Fibroblast of mammary gland (primary cell): Measurements from ENCODE around the gene KIF25.
"Not testable (repeated sequence)": the region's sequence is repeated elsewhere in the genome, so short reads cannot be mapped to it uniquely, and the experiment has no call there.

ENCODE experiments used
- DNase-seq: peaks from one replicate; pipeline ENCODE4 v3.0.0-alpha.2; 2010; ENCODE audit warnings: low read depth
- H3K4me3 ChIP-seq: 2 replicates; pipeline ENCODE4 v1.5.1; 2011; ENCODE audit warnings: low read depth, mild to moderate bottlenecking, low read length, moderate library complexity; ENCODE audit not compliant: control insufficient read depth
- TF ChIP-seq, protein P1 (sequence below): conservative IDR thresholded peaks from 2 replicates; pipeline ENCODE4 v1.5.1; 2011; ENCODE audit warnings: low read depth, low read length, inconsistent platforms; ENCODE audit not compliant: control insufficient read depth, insufficient read depth

KIF25 gene

DNA sequence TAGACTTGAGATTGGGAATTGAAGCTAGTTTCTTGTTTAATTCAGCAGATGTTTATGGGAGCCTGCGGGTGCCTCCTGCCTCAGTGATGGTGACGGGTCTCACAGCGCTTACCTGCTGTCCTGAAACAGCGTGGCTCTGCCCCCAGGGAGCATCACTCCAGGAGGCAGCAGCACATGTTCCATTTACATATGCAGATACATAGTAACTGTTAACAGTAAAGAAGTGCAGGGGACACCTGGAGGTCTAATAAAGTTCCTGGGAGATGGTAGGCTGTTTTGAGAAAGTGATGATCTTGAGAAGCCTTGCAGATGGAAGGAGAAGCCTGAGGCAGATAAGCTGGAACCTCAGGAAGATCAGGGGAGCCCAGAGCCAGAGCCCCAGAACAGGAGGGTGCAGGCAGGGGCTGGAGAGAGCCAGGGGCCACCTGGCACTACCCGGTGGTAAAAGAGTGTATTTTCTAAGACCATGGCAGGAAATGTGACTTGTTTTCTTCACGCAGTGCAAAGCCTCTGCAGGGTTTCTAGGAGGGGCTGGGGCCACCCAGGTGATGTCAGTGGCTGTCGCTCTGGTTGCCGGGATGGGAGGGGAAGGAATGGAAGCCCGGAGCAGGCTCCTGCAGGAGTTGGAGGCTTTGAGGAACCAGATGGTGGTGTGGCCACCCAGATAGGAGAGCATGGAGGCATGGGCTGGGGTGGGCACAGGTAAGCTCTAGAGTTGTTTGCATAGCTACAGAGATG lies 24.2 kb upstream of the KIF25 start:
- TF ChIP-seq, protein P1, sequence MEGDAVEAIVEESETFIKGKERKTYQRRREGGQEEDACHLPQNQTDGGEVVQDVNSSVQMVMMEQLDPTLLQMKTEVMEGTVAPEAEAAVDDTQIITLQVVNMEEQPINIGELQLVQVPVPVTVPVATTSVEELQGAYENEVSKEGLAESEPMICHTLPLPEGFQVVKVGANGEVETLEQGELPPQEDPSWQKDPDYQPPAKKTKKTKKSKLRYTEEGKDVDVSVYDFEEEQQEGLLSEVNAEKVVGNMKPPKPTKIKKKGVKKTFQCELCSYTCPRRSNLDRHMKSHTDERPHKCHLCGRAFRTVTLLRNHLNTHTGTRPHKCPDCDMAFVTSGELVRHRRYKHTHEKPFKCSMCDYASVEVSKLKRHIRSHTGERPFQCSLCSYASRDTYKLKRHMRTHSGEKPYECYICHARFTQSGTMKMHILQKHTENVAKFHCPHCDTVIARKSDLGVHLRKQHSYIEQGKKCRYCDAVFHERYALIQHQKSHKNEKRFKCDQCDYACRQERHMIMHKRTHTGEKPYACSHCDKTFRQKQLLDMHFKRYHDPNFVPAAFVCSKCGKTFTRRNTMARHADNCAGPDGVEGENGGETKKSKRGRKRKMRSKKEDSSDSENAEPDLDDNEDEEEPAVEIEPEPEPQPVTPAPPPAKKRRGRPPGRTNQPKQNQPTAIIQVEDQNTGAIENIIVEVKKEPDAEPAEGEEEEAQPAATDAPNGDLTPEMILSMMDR = no peak
- H3K4me3 ChIP-seq = no peak overlapping the region
- DNase-seq = no peak

DNA sequence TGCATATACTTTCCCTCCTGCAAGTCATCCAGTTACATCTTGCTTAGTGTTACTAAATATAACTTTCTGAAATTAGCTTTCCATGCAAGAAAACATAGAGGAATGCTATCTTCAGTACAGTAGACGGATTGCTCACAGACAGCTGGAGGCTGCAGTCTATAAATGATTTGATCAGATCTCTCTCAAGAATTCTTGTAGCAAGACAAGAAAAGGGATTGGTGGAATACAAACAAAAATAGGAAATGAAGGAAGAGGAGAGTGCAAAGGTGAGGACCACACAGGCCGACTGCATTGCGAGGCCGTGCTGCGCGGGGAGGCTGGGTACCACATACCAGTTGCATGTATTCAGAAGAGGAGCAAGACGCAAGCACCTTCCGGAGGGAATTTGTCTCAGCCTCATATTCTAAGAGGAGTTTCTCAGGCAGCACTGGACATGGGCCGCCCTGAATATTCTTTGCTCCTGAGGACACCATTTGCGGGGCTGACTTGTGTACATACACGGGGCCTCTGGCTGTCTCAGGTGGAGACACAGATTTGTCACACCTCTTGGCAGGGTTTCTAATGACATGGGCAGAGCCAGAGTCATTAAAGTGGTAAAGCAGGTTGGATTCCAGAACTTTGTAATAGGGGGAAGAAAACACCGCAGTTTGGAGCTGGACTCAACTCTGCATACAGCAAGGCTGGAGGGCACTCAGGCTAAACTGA lies 22.7 kb upstream of the KIF25 start:
- TF ChIP-seq, protein P1 = no peak
- DNase-seq = no peak
- no peak overlapping the region for H3K4me3 ChIP-seq

DNA sequence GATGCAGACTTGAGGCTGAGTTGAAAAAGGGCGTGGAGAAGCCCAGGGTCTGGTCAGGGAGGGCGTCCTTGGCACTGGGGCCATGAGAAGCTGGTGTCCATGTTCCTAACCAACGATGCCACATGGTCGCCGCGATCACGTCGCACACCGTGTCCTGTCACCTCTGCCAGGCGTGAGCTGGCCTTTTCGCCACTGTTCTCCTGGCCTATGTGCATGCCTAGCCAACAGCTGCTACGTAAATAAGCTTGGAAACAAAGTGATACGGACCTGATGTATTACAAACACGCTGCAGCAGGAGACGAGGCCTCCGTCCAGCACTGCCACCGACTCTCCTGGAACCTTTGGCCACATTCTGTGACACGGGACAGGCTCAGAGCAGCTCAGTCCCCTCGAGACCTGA lies 22.0 kb upstream of the KIF25 start:
- TF ChIP-seq, protein P1 = no peak
- no peak for DNase-seq
- H3K4me3 ChIP-seq = no peak overlapping the region

DNA sequence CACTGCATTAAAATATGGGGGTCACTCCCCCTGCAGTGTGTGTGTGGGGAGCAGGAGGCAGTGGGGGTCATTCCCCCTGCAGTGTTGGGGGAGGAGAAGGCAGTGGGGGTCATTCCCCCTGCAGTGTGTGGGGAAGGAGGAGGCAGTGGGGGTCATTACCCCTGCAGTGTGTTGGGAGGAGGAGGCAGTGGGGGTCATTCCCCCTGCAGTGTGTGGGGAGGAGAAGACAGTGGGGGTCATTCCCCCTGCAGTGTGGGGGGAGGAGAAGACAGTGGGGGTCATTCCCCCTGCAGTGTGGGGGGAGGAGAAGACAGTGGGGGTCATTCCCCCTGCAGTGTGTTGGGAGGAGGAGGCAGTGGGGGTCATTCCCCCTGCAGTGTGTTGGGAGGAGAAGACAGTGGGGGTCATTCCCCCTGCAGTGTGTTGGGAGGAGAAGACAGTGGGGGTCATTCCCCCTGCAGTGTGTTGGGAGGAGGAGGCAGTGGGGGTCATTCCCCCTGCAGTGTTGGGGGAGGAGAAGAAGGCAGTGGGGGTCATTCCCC lies 21.3 kb upstream of the KIF25 start:
- not testable (repeated sequence) for DNase-seq, H3K4me3 ChIP-seq

DNA sequence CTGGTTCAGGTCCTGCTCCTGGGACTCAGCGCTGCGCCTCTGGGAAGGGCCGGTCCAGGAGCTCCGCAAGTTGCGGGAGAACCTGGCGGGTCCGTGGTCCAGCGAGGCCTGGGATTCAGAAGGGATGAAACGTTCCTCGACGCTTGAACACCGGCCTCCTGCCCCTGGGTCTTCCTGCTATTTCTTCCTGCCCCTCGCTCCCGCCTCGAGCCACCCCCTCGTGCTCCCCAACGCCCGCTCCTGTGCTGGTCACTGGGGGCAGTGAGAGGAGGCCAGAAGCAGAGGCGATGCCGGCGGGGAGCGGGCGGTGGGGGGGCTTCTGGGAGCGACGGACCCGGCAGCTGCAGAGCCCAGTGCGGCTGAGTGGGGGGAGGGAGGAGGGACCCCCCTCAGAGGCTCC lies 20.8 kb upstream of the KIF25 start:
- no peak overlapping the region for H3K4me3 ChIP-seq
- TF ChIP-seq, protein P1 = no peak
- no peak for DNase-seq

DNA sequence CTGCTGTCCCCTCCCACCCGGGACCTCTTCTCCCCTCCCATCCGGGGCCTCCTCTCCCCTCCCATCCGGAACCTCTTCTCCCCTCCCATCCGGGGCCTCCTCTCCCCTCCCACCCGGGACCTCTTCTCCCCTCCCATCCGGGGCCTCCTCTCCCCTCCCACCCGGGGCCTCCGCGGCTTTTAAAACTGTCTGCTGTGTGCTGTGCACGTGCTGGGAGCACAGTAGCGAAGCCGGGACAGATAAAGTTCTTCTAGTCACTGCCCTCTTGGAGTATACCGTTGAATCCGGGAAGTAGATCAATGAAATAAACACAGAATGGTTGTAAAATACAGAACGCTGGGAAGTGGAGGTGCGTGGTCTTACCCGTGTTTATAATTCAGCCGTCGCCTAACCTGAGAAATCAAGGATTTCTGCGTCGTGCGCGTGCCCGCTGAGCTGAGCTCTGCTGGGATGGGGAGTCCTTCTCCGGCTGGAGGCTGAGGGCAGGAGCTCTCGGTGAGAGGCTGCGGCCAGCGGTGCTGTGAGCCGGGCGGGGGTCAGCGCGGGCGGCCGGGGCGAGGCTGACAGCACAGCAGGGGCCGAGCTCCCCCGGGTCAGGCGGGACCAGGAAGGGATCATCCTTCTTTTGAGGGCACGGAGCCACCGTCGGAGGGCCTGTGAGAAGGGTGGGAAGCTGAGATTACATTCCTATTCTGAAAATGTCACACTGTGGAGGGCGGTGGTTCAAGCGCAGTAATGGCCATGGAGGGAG lies 19.6 kb upstream of the KIF25 start:
- TF ChIP-seq, protein P1 = no peak
- no peak for DNase-seq
- H3K4me3 ChIP-seq = no peak overlapping the region

DNA sequence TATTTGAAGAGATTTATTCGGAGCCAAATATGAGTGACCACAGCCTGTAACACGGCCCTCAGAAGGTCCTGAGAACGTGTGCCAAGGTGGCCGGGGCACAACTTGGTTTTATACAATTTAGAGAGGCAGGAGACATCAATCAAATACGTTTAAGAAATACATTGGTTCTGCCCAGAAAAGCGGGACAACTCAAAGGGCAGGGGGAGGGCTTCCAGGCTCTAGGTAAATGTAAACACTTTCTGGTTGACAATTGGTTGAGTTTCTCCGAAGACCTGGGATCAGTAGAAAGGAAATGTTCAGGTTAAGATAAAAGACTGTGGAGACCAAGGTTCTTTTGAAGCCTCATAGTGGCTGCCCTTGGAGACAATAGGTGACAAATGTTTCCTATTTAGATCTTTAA lies 18.9 kb upstream of the KIF25 start:
- no peak for DNase-seq
- H3K4me3 ChIP-seq = no peak overlapping the region
- TF ChIP-seq, protein P1 = no peak
